SK-N-SH (cell line): ENCODE measurements around the gene BLTP1. TPM values are rescaled to one million over a fixed set of nuclear protein-coding genes. Genes with fewer than 3 reads are reported as not detected.

Experiments
- CTCF ChIA-PET: fragments of 300-600, 350-600 bp; formaldehyde crosslinking; extraction: SDS; loops from one replicate; lab custom pipeline; 2021; lab: Yijun Ruan, JAX
- POLR2A ChIA-PET: fragments of 350-600 bp; sonication (Branson Sonifier 250); formaldehyde crosslinking; extraction: SDS; loops from one replicate; lab custom pipeline; 2020; ENCODE audit warnings: antibody characterized with exemption, inconsistent platforms; lab: Yijun Ruan, JAX
- DNase-seq: peaks from one replicate; pipeline ENCODE4 v3.0.0; 2012
- H2AFZ ChIP-seq: fragments of 200-600 bp; sonication (generic); 2 replicates; pipeline ENCODE4 v1.8.1; 2016; ENCODE audit warnings: antibody characterized with exemption, mild to moderate bottlenecking, low read depth
- H3F3A ChIP-seq: fragments of 200-600 bp; sonication (generic); replicated peaks from 2 replicates; pipeline ENCODE3; 2016; ENCODE audit warnings: antibody characterized with exemption, mild to moderate bottlenecking; ENCODE audit not compliant: insufficient read depth
- H3K27ac ChIP-seq, 2 experiments: fragments of 200-500 bp in 1 of 2; fragments of 200-600 bp in 1 of 2; sonication (Bioruptor generic) in 1 of 2; sonication (generic), shearing (Covaris generic) in 1 of 2; 2 replicates each; pipeline versions ENCODE4 v1.5.1 to v1.6.1; 2014 to 2016; ENCODE audit warnings: low read depth in 2 of 2, inconsistent platforms in 1 of 2, low read length in 1 of 2, mild to moderate bottlenecking in 1 of 2, mixed read lengths in 1 of 2
- H3K27me3 ChIP-seq: fragments of 200-600 bp; sonication (generic), shearing (Covaris generic); 2 replicates; pipeline ENCODE4 v1.6.1; 2016; ENCODE audit warnings: mixed run types; ENCODE audit not compliant: insufficient read depth
- H3K36me3 ChIP-seq, 2 experiments: fragments of 200-500 bp in 1 of 2; fragments of 200-600 bp in 1 of 2; sonication (Bioruptor generic) in 1 of 2; sonication (generic) in 1 of 2; replicated peaks in 1 of 2; 2 replicates each; pipeline versions ENCODE3 to v1.5.1; 2014 to 2016; ENCODE audit warnings: low read length in 1 of 2, mild to moderate bottlenecking in 1 of 2; ENCODE audit not compliant: insufficient read depth in 2 of 2, control insufficient read depth in 1 of 2
- H3K4me1 ChIP-seq, 2 experiments: fragments of 200-500 bp in 1 of 2; fragments of 200-600 bp in 1 of 2; sonication (Bioruptor generic) in 1 of 2; sonication (generic), shearing (Covaris generic) in 1 of 2; 2 replicates each; pipeline versions ENCODE4 v1.5.1 to v1.6.1; 2014 to 2016; ENCODE audit warnings: low read depth in 1 of 2, low read length in 1 of 2, mixed run types in 1 of 2; ENCODE audit not compliant: insufficient read depth in 2 of 2, control insufficient read depth in 1 of 2
- H3K4me2 ChIP-seq: fragments of 200-600 bp; sonication (generic), shearing (Covaris generic); 2 replicates; pipeline ENCODE4 v1.6.1; 2017; ENCODE audit warnings: mixed run types
- H3K4me3 ChIP-seq, 2 experiments: fragments of 200-500 bp in 1 of 2; fragments of 200-600 bp in 1 of 2; sonication (Bioruptor generic) in 1 of 2; sonication (generic), shearing (Covaris generic) in 1 of 2; 2 replicates each; pipeline versions ENCODE4 v1.5.1 to v1.8.1; 2014 to 2016; ENCODE audit warnings: low read depth in 2 of 2, inconsistent platforms in 1 of 2, low read length in 1 of 2, mild to moderate bottlenecking in 1 of 2, mixed read lengths in 1 of 2, moderate library complexity in 1 of 2
- H3K79me2 ChIP-seq: fragments of 200-600 bp; sonication (generic); 2 replicates; pipeline ENCODE4 v1.8.1; 2017; ENCODE audit warnings: mild to moderate bottlenecking; ENCODE audit not compliant: insufficient read depth
- H3K9ac ChIP-seq: fragments of 200-600 bp; sonication (generic); 2 replicates; pipeline ENCODE4 v1.6.1; 2017; ENCODE audit warnings: mixed run types
- H3K9me2 ChIP-seq: fragments of 200-600 bp; sonication (generic); 2 replicates; pipeline ENCODE4 v1.6.1; 2017; ENCODE audit warnings: mixed run types
- H3K9me3 ChIP-seq: fragments of 200-600 bp; sonication (generic); 2 replicates; pipeline ENCODE4 v1.6.1; 2017; ENCODE audit warnings: mixed run types, mild to moderate bottlenecking, moderate library complexity
- H4K20me1 ChIP-seq: fragments of 200-600 bp; sonication (generic); 2 replicates; pipeline ENCODE4 v1.6.1; 2017; ENCODE audit warnings: mild to moderate bottlenecking, mixed run types; ENCODE audit not compliant: insufficient read depth
- EP300 ChIP-seq, 2 experiments: IDR thresholded peaks; 2 replicates each; pipeline versions ENCODE4 v1.4.0 to v1.6.1; 2012; ENCODE audit warnings: borderline replicate concordance in 1 of 2, low read depth in 1 of 2, low read length in 1 of 2
- EZH2phosphoT487 ChIP-seq: fragments of 200-600 bp; sonication (generic); IDR thresholded peaks from 2 replicates; pipeline ENCODE4 v1.6.1; 2017; ENCODE audit warnings: low read depth, mixed run types, mild to moderate bottlenecking, antibody characterized with exemption, moderate library complexity, borderline replicate concordance
- FOSL2 ChIP-seq: IDR thresholded peaks from 2 replicates; pipeline ENCODE4 v1.4.0; 2012; ENCODE audit warnings: low read depth, mild to moderate bottlenecking, moderate library complexity, borderline replicate concordance
- FOXJ3 ChIP-seq: sonication (generic); formaldehyde crosslinking; IDR thresholded peaks from 2 replicates; pipeline ENCODE4 v1.5.1; 2020; ENCODE audit warnings: mild to moderate bottlenecking, missing genetic modification reagents
- FOXM1 ChIP-seq: IDR thresholded peaks from 2 replicates; pipeline ENCODE4 v1.4.0; 2012; ENCODE audit warnings: low read depth, mild to moderate bottlenecking
- GABPA ChIP-seq: IDR thresholded peaks from 2 replicates; pipeline ENCODE4 v1.4.0; 2012; ENCODE audit warnings: low read depth, mild to moderate bottlenecking
- GATA2 ChIP-seq: sonication (generic); formaldehyde crosslinking; IDR thresholded peaks from 2 replicates; pipeline ENCODE4 v1.5.0; 2020; ENCODE audit warnings: mild to moderate bottlenecking, missing genetic modification reagents
- JUND ChIP-seq: IDR thresholded peaks from 2 replicates; pipeline ENCODE4 v1.4.0; 2012
- MEF2A ChIP-seq: IDR thresholded peaks from 2 replicates; pipeline ENCODE4 v1.4.0; 2012; ENCODE audit warnings: low read depth, borderline replicate concordance
- MXI1 ChIP-seq: IDR thresholded peaks from 2 replicates; pipeline ENCODE4 v1.6.1; 2012; ENCODE audit warnings: mild to moderate bottlenecking, low read depth, low read length, improper control_type of control experiment
- NFIC ChIP-seq: IDR thresholded peaks from 2 replicates; pipeline ENCODE4 v1.4.0; 2012; ENCODE audit warnings: borderline replicate concordance
- NRF1 ChIP-seq: IDR thresholded peaks from 2 replicates; pipeline ENCODE4 v1.6.1; 2012; ENCODE audit warnings: low read depth, mild to moderate bottlenecking, low read length
- POLR2AphosphoS5 ChIP-seq: IDR thresholded peaks from 2 replicates; pipeline ENCODE4 v1.6.1; 2012; ENCODE audit warnings: low read depth, low read length
- RAD21 ChIP-seq: IDR thresholded peaks from 2 replicates; pipeline ENCODE4 v1.6.1; 2012; ENCODE audit warnings: mild to moderate bottlenecking, low read length
- TCF12 ChIP-seq: IDR thresholded peaks from 2 replicates; pipeline ENCODE4 v1.4.0; 2012
- TEAD4 ChIP-seq: IDR thresholded peaks from 2 replicates; pipeline ENCODE4 v1.4.0; 2012; ENCODE audit warnings: mild to moderate bottlenecking, borderline replicate concordance; ENCODE audit not compliant: insufficient read depth
- WGBS: methylation state at CpG from one replicate; pipeline ENCODE4 v1.1.6; 2017; ENCODE audit warnings: low lambda C conversion rate; 5-methylcytosine and 5-hydroxymethylcytosine counted together
- polyA plus RNA-seq, 3 experiments: library from polyadenylated mRNA; depleted of rRNA; stranded (reverse); fragments of >200 nt; gene quantifications; 2 replicates each; pipeline ENCODE4 v1.2.3, GENCODE V29; 2012
- TF ChIP-seq, protein P1 (sequence below): IDR thresholded peaks from 2 replicates; pipeline ENCODE4 v1.4.0; 2012; ENCODE audit warnings: low read depth
- TF ChIP-seq, protein P2 (sequence below): fragments of 200-600 bp; sonication (generic); IDR thresholded peaks from 2 replicates; pipeline ENCODE4 v1.6.1; 2017; ENCODE audit warnings: antibody characterized with exemption, mild to moderate bottlenecking, moderate library complexity
- TF ChIP-seq, protein P3 (sequence below): IDR thresholded peaks from 2 replicates; pipeline ENCODE4; 2012
- TF ChIP-seq, protein P4 (sequence below): IDR thresholded peaks from 2 replicates; pipeline ENCODE4 v1.6.1; 2012; ENCODE audit warnings: mild to moderate bottlenecking, low read depth, low read length, moderate library complexity

The BLTP1 gene
- polyA plus RNA-seq, 1 of the 3 experiments (the other 2 are of a cell fraction): 13.1 TPM

DNA sequence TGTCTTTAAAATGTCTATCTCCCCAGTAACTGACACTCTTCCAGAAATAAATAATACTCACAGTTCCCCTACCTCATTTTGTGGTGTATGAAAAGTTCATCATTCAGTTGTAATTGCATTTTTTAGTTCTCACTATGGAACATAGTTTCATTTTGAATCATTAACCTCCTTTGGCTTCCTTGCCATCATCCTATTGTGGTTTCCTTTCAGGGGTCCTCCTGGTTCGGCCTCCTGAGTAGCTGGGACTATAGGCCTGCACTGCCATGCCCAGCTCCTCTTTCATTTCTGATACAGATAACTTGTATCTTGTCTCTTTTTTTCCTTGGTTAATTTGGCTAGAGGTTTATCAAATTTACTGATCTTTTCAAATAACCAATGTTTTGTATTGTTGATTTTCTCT is 23.1 kb upstream of the BLTP1 start (continued):
- no peak for TF ChIP-seq MXI1
- TF ChIP-seq JUND: no peak
- TF ChIP-seq, protein P1, sequence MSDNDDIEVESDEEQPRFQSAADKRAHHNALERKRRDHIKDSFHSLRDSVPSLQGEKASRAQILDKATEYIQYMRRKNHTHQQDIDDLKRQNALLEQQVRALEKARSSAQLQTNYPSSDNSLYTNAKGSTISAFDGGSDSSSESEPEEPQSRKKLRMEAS: no peak
- TF ChIP-seq GATA2 (CRISPR knock-in tag): no peak
- TF ChIP-seq EZH2phosphoT487: no peak

DNA sequence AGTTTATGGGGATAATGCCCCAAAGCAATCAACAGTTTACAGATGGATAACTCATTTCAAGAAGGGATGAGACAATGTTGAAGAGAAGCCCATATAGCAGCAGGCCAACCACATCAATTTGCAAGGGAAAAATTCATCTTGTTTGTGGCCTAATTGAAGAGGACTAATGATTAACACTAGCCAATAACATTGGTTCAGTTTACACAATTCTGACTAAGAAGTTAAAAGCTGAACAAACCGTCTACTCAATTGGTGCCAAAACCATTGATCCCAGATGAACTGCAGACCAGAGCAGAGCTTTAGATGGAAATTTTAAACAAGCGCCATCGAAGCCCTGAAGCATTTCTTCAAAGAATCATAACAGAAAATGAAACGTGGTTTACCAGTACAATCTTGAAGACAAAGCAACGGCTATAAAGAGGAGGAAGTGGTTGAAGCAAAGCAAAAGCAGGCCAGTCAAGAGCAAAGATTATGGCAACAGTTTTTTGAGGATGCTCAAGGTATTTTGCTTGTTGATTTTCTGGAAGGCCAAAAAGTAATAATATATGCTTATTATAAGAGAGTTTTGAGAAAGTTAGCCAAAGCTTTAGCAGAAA is 20.5 kb upstream of the BLTP1 start:
- no peak overlapping the region for H3K27ac ChIP-seq
- no peak for DNase-seq
- TF ChIP-seq, protein P2, sequence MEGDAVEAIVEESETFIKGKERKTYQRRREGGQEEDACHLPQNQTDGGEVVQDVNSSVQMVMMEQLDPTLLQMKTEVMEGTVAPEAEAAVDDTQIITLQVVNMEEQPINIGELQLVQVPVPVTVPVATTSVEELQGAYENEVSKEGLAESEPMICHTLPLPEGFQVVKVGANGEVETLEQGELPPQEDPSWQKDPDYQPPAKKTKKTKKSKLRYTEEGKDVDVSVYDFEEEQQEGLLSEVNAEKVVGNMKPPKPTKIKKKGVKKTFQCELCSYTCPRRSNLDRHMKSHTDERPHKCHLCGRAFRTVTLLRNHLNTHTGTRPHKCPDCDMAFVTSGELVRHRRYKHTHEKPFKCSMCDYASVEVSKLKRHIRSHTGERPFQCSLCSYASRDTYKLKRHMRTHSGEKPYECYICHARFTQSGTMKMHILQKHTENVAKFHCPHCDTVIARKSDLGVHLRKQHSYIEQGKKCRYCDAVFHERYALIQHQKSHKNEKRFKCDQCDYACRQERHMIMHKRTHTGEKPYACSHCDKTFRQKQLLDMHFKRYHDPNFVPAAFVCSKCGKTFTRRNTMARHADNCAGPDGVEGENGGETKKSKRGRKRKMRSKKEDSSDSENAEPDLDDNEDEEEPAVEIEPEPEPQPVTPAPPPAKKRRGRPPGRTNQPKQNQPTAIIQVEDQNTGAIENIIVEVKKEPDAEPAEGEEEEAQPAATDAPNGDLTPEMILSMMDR: no peak
- TF ChIP-seq MEF2A (no peak), GABPA (no peak), FOSL2 (no peak), TEAD4 (no peak), FOXJ3 (CRISPR knock-in tag) (no peak), FOXM1 (no peak), POLR2AphosphoS5 (no peak), MXI1 (no peak), EP300 (IDR thresholded peaks at IDR 0.05; ENCODE audit: borderline replicate concordance in 1 of 2, low read depth in 1 of 2, low read length in 1 of 2) (no peak), EZH2phosphoT487 (no peak), NRF1 (no peak), NFIC (no peak), TCF12 (no peak), RAD21 (no peak), JUND (no peak)
- TF ChIP-seq, protein P3, sequence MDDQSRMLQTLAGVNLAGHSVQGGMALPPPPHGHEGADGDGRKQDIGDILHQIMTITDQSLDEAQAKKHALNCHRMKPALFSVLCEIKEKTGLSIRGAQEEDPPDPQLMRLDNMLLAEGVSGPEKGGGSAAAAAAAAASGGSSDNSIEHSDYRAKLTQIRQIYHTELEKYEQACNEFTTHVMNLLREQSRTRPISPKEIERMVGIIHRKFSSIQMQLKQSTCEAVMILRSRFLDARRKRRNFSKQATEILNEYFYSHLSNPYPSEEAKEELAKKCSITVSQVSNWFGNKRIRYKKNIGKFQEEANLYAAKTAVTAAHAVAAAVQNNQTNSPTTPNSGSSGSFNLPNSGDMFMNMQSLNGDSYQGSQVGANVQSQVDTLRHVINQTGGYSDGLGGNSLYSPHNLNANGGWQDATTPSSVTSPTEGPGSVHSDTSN: no peak
- TF ChIP-seq, protein P4, sequence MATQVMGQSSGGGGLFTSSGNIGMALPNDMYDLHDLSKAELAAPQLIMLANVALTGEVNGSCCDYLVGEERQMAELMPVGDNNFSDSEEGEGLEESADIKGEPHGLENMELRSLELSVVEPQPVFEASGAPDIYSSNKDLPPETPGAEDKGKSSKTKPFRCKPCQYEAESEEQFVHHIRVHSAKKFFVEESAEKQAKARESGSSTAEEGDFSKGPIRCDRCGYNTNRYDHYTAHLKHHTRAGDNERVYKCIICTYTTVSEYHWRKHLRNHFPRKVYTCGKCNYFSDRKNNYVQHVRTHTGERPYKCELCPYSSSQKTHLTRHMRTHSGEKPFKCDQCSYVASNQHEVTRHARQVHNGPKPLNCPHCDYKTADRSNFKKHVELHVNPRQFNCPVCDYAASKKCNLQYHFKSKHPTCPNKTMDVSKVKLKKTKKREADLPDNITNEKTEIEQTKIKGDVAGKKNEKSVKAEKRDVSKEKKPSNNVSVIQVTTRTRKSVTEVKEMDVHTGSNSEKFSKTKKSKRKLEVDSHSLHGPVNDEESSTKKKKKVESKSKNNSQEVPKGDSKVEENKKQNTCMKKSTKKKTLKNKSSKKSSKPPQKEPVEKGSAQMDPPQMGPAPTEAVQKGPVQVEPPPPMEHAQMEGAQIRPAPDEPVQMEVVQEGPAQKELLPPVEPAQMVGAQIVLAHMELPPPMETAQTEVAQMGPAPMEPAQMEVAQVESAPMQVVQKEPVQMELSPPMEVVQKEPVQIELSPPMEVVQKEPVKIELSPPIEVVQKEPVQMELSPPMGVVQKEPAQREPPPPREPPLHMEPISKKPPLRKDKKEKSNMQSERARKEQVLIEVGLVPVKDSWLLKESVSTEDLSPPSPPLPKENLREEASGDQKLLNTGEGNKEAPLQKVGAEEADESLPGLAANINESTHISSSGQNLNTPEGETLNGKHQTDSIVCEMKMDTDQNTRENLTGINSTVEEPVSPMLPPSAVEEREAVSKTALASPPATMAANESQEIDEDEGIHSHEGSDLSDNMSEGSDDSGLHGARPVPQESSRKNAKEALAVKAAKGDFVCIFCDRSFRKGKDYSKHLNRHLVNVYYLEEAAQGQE: no peak
- TF ChIP-seq, protein P1: no peak
- no peak overlapping the region for H3K4me3 ChIP-seq
- H2AFZ ChIP-seq: no peak overlapping the region
- POLR2A ChIA-PET: no interaction called here
- H3K36me3 ChIP-seq: no peaks in the 10 kb centered on the region
- no peak overlapping the region for H3K9ac ChIP-seq
- H3K79me2 ChIP-seq: no peaks in the 10 kb centered on the region
- no peaks in the 10 kb centered on the region for H3K9me3 ChIP-seq
- H3K4me2 ChIP-seq: no peak overlapping the region
- CTCF ChIA-PET: interaction anchor here (1.0 kb wide), 1 partner anchor 11 kb away, joined by 3 read pairs; no protein-coding TSS in a partner anchor
- 19% methylated on average over 5 of the region's 5 CpGs for WGBS
- H4K20me1 ChIP-seq: no peaks in the 10 kb centered on the region
- H3K9me2 ChIP-seq: no peaks in the 10 kb centered on the region
- no peaks in the 10 kb centered on the region for H3F3A ChIP-seq
- peaks cover 5% of the 10 kb centered on the region; the same call in 1 of the 2 replicates for H3K27me3 ChIP-seq
- H3K4me1 ChIP-seq: no peaks in the 10 kb centered on the region
